ENCODE measurements around the gene SPHK1. TPM values are rescaled to one million over a fixed set of nuclear protein-coding genes. Genes with fewer than 3 reads are reported as not detected.

The SPHK1 gene
- total RNA-seq, 4 donors from 2014 or later, result 1.3 to 11.6 (median 7.6) TPM

- TF ChIP-seq CTCF (IDR thresholded peaks at IDR 0.05; ENCODE audit: low read depth), result no peak
Measured at GRCh38 chr17:76422406-76422805, 38.0 kb downstream of the SPHK1 start.

GRCh38 chr17:76422860-76423259, 38.5 kb downstream of the SPHK1 start:
- no peak for TF ChIP-seq CTCF (IDR thresholded peaks at IDR 0.05; ENCODE audit: low read depth)

- no peak for TF ChIP-seq CTCF (IDR thresholded peaks at IDR 0.05; ENCODE audit: low read depth)
Measured at GRCh38 chr17:76426853-76427252, 42.4 kb downstream of the SPHK1 start.

GRCh38 chr17:76427501-76428231, 43.3 kb downstream of the SPHK1 start:
- no peak for TF ChIP-seq CTCF (IDR thresholded peaks at IDR 0.05; ENCODE audit: low read depth)

- no peak for TF ChIP-seq CTCF (IDR thresholded peaks at IDR 0.05; ENCODE audit: low read depth)
Measured at GRCh38 chr17:76428511-76428910, 44.1 kb downstream of the SPHK1 start.

GRCh38 chr17:76431509-76431908, 47.1 kb downstream of the SPHK1 start:
- no peak for TF ChIP-seq CTCF (IDR thresholded peaks at IDR 0.05; ENCODE audit: low read depth)

GRCh38 chr17:76432004-76432403, 47.6 kb downstream of the SPHK1 start:
- TF ChIP-seq CTCF (IDR thresholded peaks at IDR 0.05; ENCODE audit: low read depth), result no peak
